SK-N-SH (cell line): ENCODE data around the gene CRMP1. TPM values are rescaled to one million over a fixed set of nuclear protein-coding genes. Genes with fewer than 3 reads are reported as not detected.

Experiments used
- CTCF ChIA-PET: fragments of 300-600, 350-600 bp; formaldehyde crosslinking; extraction: SDS; loops from one replicate; lab custom pipeline; 2021; lab: Yijun Ruan, JAX
- POLR2A ChIA-PET: fragments of 350-600 bp; sonication (Branson Sonifier 250); formaldehyde crosslinking; extraction: SDS; loops from one replicate; lab custom pipeline; 2020; ENCODE audit warnings: antibody characterized with exemption, inconsistent platforms; lab: Yijun Ruan, JAX
- DNase-seq: peaks from one replicate; pipeline ENCODE4 v3.0.0; 2012
- H2AFZ ChIP-seq: fragments of 200-600 bp; sonication (generic); 2 replicates; pipeline ENCODE4 v1.8.1; 2016; ENCODE audit warnings: antibody characterized with exemption, mild to moderate bottlenecking, low read depth
- H3F3A ChIP-seq: fragments of 200-600 bp; sonication (generic); replicated peaks from 2 replicates; pipeline ENCODE3; 2016; ENCODE audit warnings: antibody characterized with exemption, mild to moderate bottlenecking; ENCODE audit not compliant: insufficient read depth
- H3K27ac ChIP-seq, 2 experiments: fragments of 200-500 bp in 1 of 2; fragments of 200-600 bp in 1 of 2; sonication (Bioruptor generic) in 1 of 2; sonication (generic), shearing (Covaris generic) in 1 of 2; 2 replicates each; pipeline versions ENCODE4 v1.5.1 to v1.6.1; 2014 to 2016; ENCODE audit warnings: low read depth in 2 of 2, inconsistent platforms in 1 of 2, low read length in 1 of 2, mild to moderate bottlenecking in 1 of 2, mixed read lengths in 1 of 2
- H3K27me3 ChIP-seq: fragments of 200-600 bp; sonication (generic), shearing (Covaris generic); 2 replicates; pipeline ENCODE4 v1.6.1; 2016; ENCODE audit warnings: mixed run types; ENCODE audit not compliant: insufficient read depth
- H3K36me3 ChIP-seq, 2 experiments: fragments of 200-500 bp in 1 of 2; fragments of 200-600 bp in 1 of 2; sonication (Bioruptor generic) in 1 of 2; sonication (generic) in 1 of 2; replicated peaks in 1 of 2; 2 replicates each; pipeline versions ENCODE3 to v1.5.1; 2014 to 2016; ENCODE audit warnings: low read length in 1 of 2, mild to moderate bottlenecking in 1 of 2; ENCODE audit not compliant: insufficient read depth in 2 of 2, control insufficient read depth in 1 of 2
- H3K4me1 ChIP-seq, 2 experiments: fragments of 200-500 bp in 1 of 2; fragments of 200-600 bp in 1 of 2; sonication (Bioruptor generic) in 1 of 2; sonication (generic), shearing (Covaris generic) in 1 of 2; 2 replicates each; pipeline versions ENCODE4 v1.5.1 to v1.6.1; 2014 to 2016; ENCODE audit warnings: low read depth in 1 of 2, low read length in 1 of 2, mixed run types in 1 of 2; ENCODE audit not compliant: insufficient read depth in 2 of 2, control insufficient read depth in 1 of 2
- H3K4me2 ChIP-seq: fragments of 200-600 bp; sonication (generic), shearing (Covaris generic); 2 replicates; pipeline ENCODE4 v1.6.1; 2017; ENCODE audit warnings: mixed run types
- H3K4me3 ChIP-seq, 2 experiments: fragments of 200-500 bp in 1 of 2; fragments of 200-600 bp in 1 of 2; sonication (Bioruptor generic) in 1 of 2; sonication (generic), shearing (Covaris generic) in 1 of 2; 2 replicates each; pipeline versions ENCODE4 v1.5.1 to v1.8.1; 2014 to 2016; ENCODE audit warnings: low read depth in 2 of 2, inconsistent platforms in 1 of 2, low read length in 1 of 2, mild to moderate bottlenecking in 1 of 2, mixed read lengths in 1 of 2, moderate library complexity in 1 of 2
- H3K79me2 ChIP-seq: fragments of 200-600 bp; sonication (generic); 2 replicates; pipeline ENCODE4 v1.8.1; 2017; ENCODE audit warnings: mild to moderate bottlenecking; ENCODE audit not compliant: insufficient read depth
- H3K9ac ChIP-seq: fragments of 200-600 bp; sonication (generic); 2 replicates; pipeline ENCODE4 v1.6.1; 2017; ENCODE audit warnings: mixed run types
- H3K9me2 ChIP-seq: fragments of 200-600 bp; sonication (generic); 2 replicates; pipeline ENCODE4 v1.6.1; 2017; ENCODE audit warnings: mixed run types
- H3K9me3 ChIP-seq: fragments of 200-600 bp; sonication (generic); 2 replicates; pipeline ENCODE4 v1.6.1; 2017; ENCODE audit warnings: mixed run types, mild to moderate bottlenecking, moderate library complexity
- H4K20me1 ChIP-seq: fragments of 200-600 bp; sonication (generic); 2 replicates; pipeline ENCODE4 v1.6.1; 2017; ENCODE audit warnings: mild to moderate bottlenecking, mixed run types; ENCODE audit not compliant: insufficient read depth
- IRF3 ChIP-seq: fragments of 150-350 bp; IDR thresholded peaks from 2 replicates; pipeline ENCODE4 v1.6.1; 2016; ENCODE audit warnings: mild to moderate bottlenecking, low read depth, low read length
- NRF1 ChIP-seq: IDR thresholded peaks from 2 replicates; pipeline ENCODE4 v1.6.1; 2012; ENCODE audit warnings: low read depth, mild to moderate bottlenecking, low read length
- TCF12 ChIP-seq: IDR thresholded peaks from 2 replicates; pipeline ENCODE4 v1.4.0; 2012
- WGBS: methylation state at CpG from one replicate; pipeline ENCODE4 v1.1.6; 2017; ENCODE audit warnings: low lambda C conversion rate; 5-methylcytosine and 5-hydroxymethylcytosine counted together
- polyA plus RNA-seq, 3 experiments: library from polyadenylated mRNA; depleted of rRNA; stranded (reverse); fragments of >200 nt; gene quantifications; 2 replicates each; pipeline ENCODE4 v1.2.3, GENCODE V29; 2012
- small RNA-seq, 7 experiments: library from RNA; depleted of rRNA; stranded (forward); fragments of <200 nt; gene quantifications; one replicate each; pipeline ENCODE3, GENCODE V24; 2012

The CRMP1 gene
- polyA plus RNA-seq, 1 of the 3 experiments (the other 2 are of a cell fraction), result 3.4 TPM

DNA sequence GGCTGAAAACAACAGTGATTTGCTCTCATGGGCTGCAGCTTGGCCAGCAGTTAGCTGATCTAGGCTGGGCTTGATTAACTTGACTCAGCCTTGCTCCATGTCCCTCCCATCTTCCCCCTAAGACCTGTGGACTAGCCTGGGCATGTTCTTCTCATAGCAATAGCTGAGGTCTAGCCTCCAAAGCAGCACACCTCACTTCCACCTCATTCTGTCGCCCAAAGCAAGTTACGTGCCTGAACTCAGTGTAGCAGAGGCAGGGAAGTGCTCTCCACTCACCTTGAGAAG lies 119.7 kb downstream of the CRMP1 start:
- Histone ChIP-seq H3K4me1 (no peaks in the 10 kb centered on the region; a peak in 1 of 4 replicates), H3K27me3 (no peaks in the 10 kb centered on the region), H3F3A (no peaks in the 10 kb centered on the region), H3K9ac (no peak overlapping the region), H3K4me3 (no peak overlapping the region), H3K4me2 (no peak overlapping the region), H3K79me2 (no peaks in the 10 kb centered on the region), H2AFZ (no peak overlapping the region), H3K9me3 (peaks cover 5% of the 10 kb centered on the region; the same call in 1 of the 2 replicates), H3K27ac (peak overlapping the region; percentile 8 to 34; a peak in 1 of 4 replicates), H3K9me2 (no peaks in the 10 kb centered on the region), H4K20me1 (no peaks in the 10 kb centered on the region), H3K36me3 (peaks cover 3 to 30% of the 10 kb centered on the region in 2 experiments)
- no peak for DNase-seq
- ChIA-PET POLR2A (no interaction called here), CTCF (no interaction called here)
- 100% methylated on average over 2 of the region's 2 CpGs for WGBS
- TF ChIP-seq NRF1, result no peak

- Histone ChIP-seq H3K27me3 (no peaks in the 10 kb centered on the region), H3K4me1 (no peaks in the 10 kb centered on the region; a peak in 1 of 4 replicates), H3K79me2 (no peaks in the 10 kb centered on the region), H3K27ac (peak overlapping the region in 1 of 2 experiments; percentile 34; a peak in 1 of 4 replicates), H3K4me2 (no peak overlapping the region), H3K9me3 (peaks cover 5% of the 10 kb centered on the region; the same call in 1 of the 2 replicates), H3F3A (no peaks in the 10 kb centered on the region), H3K9me2 (no peaks in the 10 kb centered on the region), H2AFZ (no peak overlapping the region), H3K4me3 (no peak overlapping the region), H3K36me3 (peaks cover 3 to 30% of the 10 kb centered on the region in 2 experiments), H3K9ac (no peak overlapping the region), H4K20me1 (no peaks in the 10 kb centered on the region)
- ChIA-PET POLR2A (no interaction called here), CTCF (no interaction called here)
- 98% methylated on average over 6 of the region's 9 CpGs for WGBS
- TF ChIP-seq IRF3, result no peak
- TF ChIP-seq TCF12, result no peak
- no peak for DNase-seq
Measured at GRCh38 chr4:5772528-5773270, 120.2 kb downstream of the CRMP1 start.

Small RNAs within 50 kb of the gene (small RNA-seq; reads per million reads assigned to genes)
- 0 reads per million in 7 experiments for gene MIR378D1

Other genes starting within 250 kb of the CRMP1 start
- gene EVC2, start 184.5 kb downstream of the CRMP1 start, polyA plus RNA-seq (2012; rRNA removed), result not detected in 2 replicates
- 3.8 and 4.2 TPM in 2 replicates for gene EVC, start 181.9 kb downstream of the CRMP1 start, polyA plus RNA-seq (2012; rRNA removed)
- gene C4orf50, start 125.3 kb upstream of the CRMP1 start, polyA plus RNA-seq (2012; rRNA removed), result under 0.01 and 0.03 TPM in 2 replicates